Esophagus muscularis mucosa (tissue), 4 donors: ENCODE data around the gene CEP192. TPM values are rescaled to one million over a fixed set of nuclear protein-coding genes. Genes with fewer than 3 reads are reported as not detected.

Experiments
- DNase-seq: peaks from one replicate; pipeline ENCODE4 v3.0.0-alpha.2; 2017; ENCODE audit errors: extremely low spot score
- H3K27ac ChIP-seq, 4 donors: fragments of 200-600 bp; sonication (generic); replicated peaks in 1 of 4; 1 replicate in 3 of 4; 2 replicates in 1 of 4; pipeline ENCODE4 v1.5.1; 2016 to 2019; ENCODE audit warnings: mild to moderate bottlenecking in 1 of 4
- H3K27me3 ChIP-seq, 4 donors: fragments of 200-600 bp; sonication (generic); one replicate each; pipeline versions ENCODE4 v1.5.1 to v1.6.0; 2016 to 2019
- H3K36me3 ChIP-seq, 4 donors: fragments of 200-600 bp; sonication (generic); one replicate each; pipeline ENCODE4 v1.5.1; 2016 to 2019
- H3K4me1 ChIP-seq, 4 donors: fragments of 200-600 bp; sonication (generic); one replicate each; pipeline ENCODE4 v1.5.1; 2016 to 2019
- H3K4me3 ChIP-seq, 4 donors: fragments of 200-600 bp; sonication (generic); 1 replicate in 2 of 4; 2 replicates in 2 of 4; pipeline ENCODE4 v1.5.1; 2016 to 2019; ENCODE audit warnings: mild to moderate bottlenecking in 4 of 4, moderate library complexity in 1 of 4
- H3K9me3 ChIP-seq, 4 donors: fragments of 200-600 bp; sonication (generic); 1 replicate in 3 of 4; 2 replicates in 1 of 4; pipeline ENCODE4 v1.5.1; 2016 to 2019
- CTCF ChIP-seq, 3 experiments: fragments of 200-600 bp in 2 of 3; fragments of 450-650 bp in 1 of 3; sonication (generic) in 2 of 3; IDR thresholded peaks; one replicate each; pipeline ENCODE4 v1.5.1; 2017 to 2019; ENCODE audit warnings: antibody characterized with exemption in 3 of 3, mild to moderate bottlenecking in 2 of 3, moderate library complexity in 1 of 3
- EP300 ChIP-seq: sonication (generic); formaldehyde crosslinking; IDR thresholded peaks from one replicate; pipeline ENCODE4 v1.6.1; 2017; ENCODE audit warnings: antibody characterized with exemption
- POLR2A ChIP-seq: fragments of 450-650 bp; IDR thresholded peaks from one replicate; pipeline ENCODE4 v1.6.1; 2017; ENCODE audit warnings: antibody characterized with exemption, moderate library complexity, mild to moderate bottlenecking, low read depth
- POLR2AphosphoS5 ChIP-seq, 2 donors: sonication (generic); formaldehyde crosslinking; IDR thresholded peaks; one replicate each; pipeline ENCODE4 v1.6.1; 2017; ENCODE audit warnings: antibody characterized with exemption in 2 of 2
- WGBS: methylation state at CpG from one replicate; pipeline ENCODE4 v1.1.5; 2018; 5-methylcytosine and 5-hydroxymethylcytosine counted together
- intact Hi-C: fragments of 100-400 bp; cut with DNase I; formaldehyde crosslinking; loops from one replicate; pipeline ENCODE4 v1.15.1; 2023
- total RNA-seq, 4 donors: library from RNA; depleted of rRNA; stranded (reverse); fragments of >200 nt; gene quantifications; one replicate each; pipeline versions ENCODE4 v1.1.0 to v1.2.1, GENCODE V29; 2016

The CEP192 gene
- total RNA-seq, 4 donors from 2014 or later: 18.7 to 21.6 (median 19.6) TPM

DNA sequence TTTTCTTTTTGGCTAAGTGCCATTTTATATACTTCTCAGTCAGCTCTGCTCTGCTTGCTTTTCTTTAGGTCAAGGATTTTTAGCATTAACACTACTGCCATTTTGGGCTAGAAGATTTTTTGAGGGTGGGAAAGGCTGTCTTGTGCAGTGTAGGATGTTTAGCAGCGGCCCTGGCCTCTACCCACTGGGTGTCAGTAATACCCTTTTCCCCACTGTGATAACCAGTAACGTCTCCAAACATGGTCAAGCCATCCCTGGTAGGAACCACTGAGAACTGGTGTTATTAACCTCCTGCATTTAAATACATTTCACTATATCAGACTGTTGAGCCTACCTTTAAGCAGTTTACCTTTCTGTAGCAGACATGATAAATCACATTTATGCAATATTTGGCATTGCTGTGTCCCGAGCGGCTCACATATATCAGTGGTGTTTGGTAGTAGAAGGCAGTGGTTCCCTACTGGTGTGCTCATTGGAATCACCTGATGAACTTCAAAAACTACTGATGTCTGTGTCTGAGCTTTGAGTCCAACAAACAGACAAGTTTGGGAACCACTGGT, 70.5 kb downstream of the CEP192 start:
- no peak for DNase-seq
- WGBS: 90% methylated on average over 4 of the region's 4 CpGs
- Histone ChIP-seq H3K27ac (no peak overlapping the region), H3K27me3 (no peaks in the 10 kb centered on the region), H3K36me3 (peaks cover 14 to 67% (median 41%) of the 10 kb centered on the region in 4 donors), H3K4me1 (no peaks in the 10 kb centered on the region), H3K4me3 (no peak overlapping the region), H3K9me3 (no peaks in the 10 kb centered on the region)
- TF ChIP-seq POLR2AphosphoS5 (IDR thresholded peaks at IDR 0.05): no peak
- no peak for TF ChIP-seq EP300
- TF ChIP-seq POLR2A: no peak
- TF ChIP-seq CTCF (IDR thresholded peaks at IDR 0.05): no peak
- intact Hi-C loops: no loop called here

DNA sequence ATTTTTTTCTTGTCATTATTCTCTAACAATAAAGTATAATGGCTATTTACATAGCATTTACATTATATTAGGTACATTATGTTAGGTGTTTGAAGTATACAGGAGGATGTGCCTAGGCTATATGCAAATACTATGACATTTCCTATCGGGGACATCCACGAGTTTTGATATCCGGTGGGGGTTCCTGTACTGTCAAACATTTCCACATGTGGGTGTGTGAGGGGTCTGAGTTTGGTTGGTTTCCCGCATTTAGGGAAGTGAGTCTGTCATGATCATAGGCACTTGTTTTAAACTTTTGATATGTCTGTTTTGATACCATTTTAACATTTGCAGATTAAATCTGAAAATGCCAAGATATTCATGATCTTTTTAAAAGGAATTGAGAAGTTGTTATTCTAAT, 76.0 kb downstream of the CEP192 start:
- no peak overlapping the region for H3K4me3 ChIP-seq
- WGBS: 45% methylated on average over 4 of the region's 4 CpGs
- no peak overlapping the region for H3K27ac ChIP-seq
- H3K4me1 ChIP-seq: peaks cover 0 to 3% (median 0%) of the 10 kb centered on the region in 4 donors
- DNase-seq: no peak
- H3K27me3 ChIP-seq: no peaks in the 10 kb centered on the region
- H3K36me3 ChIP-seq: peaks cover 35 to 63% (median 45%) of the 10 kb centered on the region in 4 donors
- intact Hi-C loops: no loop called here
- TF ChIP-seq POLR2A: no peak
- TF ChIP-seq EP300: no peak
- TF ChIP-seq POLR2AphosphoS5 (IDR thresholded peaks at IDR 0.05): no peak
- TF ChIP-seq CTCF (IDR thresholded peaks at IDR 0.05): no peak
- H3K9me3 ChIP-seq: no peaks in the 10 kb centered on the region

GRCh38 chr18:13067966-13068365, 76.8 kb downstream of the CEP192 start:
- no peak overlapping the region for H3K4me3 ChIP-seq
- 75% methylated on average over 7 of the region's 7 CpGs for WGBS
- H3K36me3 ChIP-seq: peaks cover 42 to 68% (median 54%) of the 10 kb centered on the region in 4 donors
- no peak for DNase-seq
- TF ChIP-seq POLR2A (no peak), CTCF (IDR thresholded peaks at IDR 0.05) (no peak)
- no peaks in the 10 kb centered on the region for H3K9me3 ChIP-seq
- H3K27me3 ChIP-seq: no peaks in the 10 kb centered on the region
- intact Hi-C loops: no loop called here
- peaks cover 0 to 3% (median 0%) of the 10 kb centered on the region in 4 donors for H3K4me1 ChIP-seq
- no peak overlapping the region for H3K27ac ChIP-seq

GRCh38 chr18:13070460-13070859, 79.3 kb downstream of the CEP192 start:
- H3K36me3 ChIP-seq: peaks cover 44 to 84% (median 73%) of the 10 kb centered on the region in 4 donors

More at GRCh38 chr18:13070460-13070859, 79.3 kb downstream of the CEP192 start:
- no peak for DNase-seq
- Histone ChIP-seq H3K27me3 (no peaks in the 10 kb centered on the region), H3K4me3 (no peak overlapping the region), H3K27ac (no peak overlapping the region), H3K4me1 (peaks cover 0 to 3% (median 0%) of the 10 kb centered on the region in 4 donors), H3K9me3 (no peaks in the 10 kb centered on the region)
- 88% methylated on average over 5 of the region's 5 CpGs for WGBS
- intact Hi-C loops: no loop called here
- TF ChIP-seq POLR2AphosphoS5 (IDR thresholded peaks at IDR 0.05): no peak
- no peak for TF ChIP-seq CTCF (IDR thresholded peaks at IDR 0.05)
- TF ChIP-seq EP300: no peak
- TF ChIP-seq POLR2A: no peak
